Hindlimb muscle (tissue), 1 donor: ENCODE measurements around the gene TBC1D1. TPM values are rescaled to one million over a fixed set of nuclear protein-coding genes. Genes with fewer than 3 reads are reported as not detected.

Experiments used
- DNase-seq: peaks from one replicate; pipeline ENCODE4 v3.0.0-alpha.2; 2013
- polyA plus RNA-seq: library from polyadenylated mRNA; unstranded; fragments of 120-200 nt; gene quantifications from one replicate; pipeline ENCODE4 v1.2.1, GENCODE V29; 2013; ENCODE audit not compliant: insufficient read length

Gene TBC1D1
- polyA plus RNA-seq, 1 donor: 51.4 TPM

- DNase-seq: no peak
These were observed 34.1 kb downstream of the TBC1D1 start for GRCh38 chr4:37924946-37925345.

GRCh38 chr4:37927434-37927833, 36.5 kb downstream of the TBC1D1 start:
- no peak for DNase-seq

- no peak for DNase-seq
These were observed 37.8 kb downstream of the TBC1D1 start for GRCh38 chr4:37928426-37929416.

- DNase-seq: no peak
These were observed 43.2 kb downstream of the TBC1D1 start for GRCh38 chr4:37934096-37934495.

- DNase-seq: no peak
These were observed 43.7 kb downstream of the TBC1D1 start for GRCh38 chr4:37934609-37935008.

GRCh38 chr4:37935026-37935425, 44.1 kb downstream of the TBC1D1 start:
- no peak for DNase-seq

- no peak for DNase-seq
These were observed 46.1 kb downstream of the TBC1D1 start for GRCh38 chr4:37936889-37937498.

- no peak for DNase-seq
These were observed 47.3 kb downstream of the TBC1D1 start for GRCh38 chr4:37938208-37938607.

- no peak for DNase-seq
These were observed 55.8 kb downstream of the TBC1D1 start for GRCh38 chr4:37946503-37947179.

GRCh38 chr4:37948542-37948941, 57.7 kb downstream of the TBC1D1 start:
- no peak for DNase-seq

- DNase-seq: no peak
These were observed 58.9 kb downstream of the TBC1D1 start for GRCh38 chr4:37949636-37950426.

GRCh38 chr4:37951461-37952352, 60.8 kb downstream of the TBC1D1 start:
- DNase-seq: no peak

GRCh38 chr4:37953156-37953555, 62.3 kb downstream of the TBC1D1 start:
- no peak for DNase-seq

- DNase-seq: no peak
These were observed 62.9 kb downstream of the TBC1D1 start for GRCh38 chr4:37953620-37954293.

GRCh38 chr4:37956941-37957340, 66.1 kb downstream of the TBC1D1 start:
- DNase-seq: no peak

GRCh38 chr4:37958932-37959331, 68.0 kb downstream of the TBC1D1 start:
- no peak for DNase-seq

GRCh38 chr4:37960098-37960497, 69.2 kb downstream of the TBC1D1 start, which contains the start of gene PTTG2:
PTTG2 (plus strand) TSS chr4:37960398; CDS start chr4:37960435, 37 bp downstream.
- DNase-seq: no peak

GRCh38 chr4:37960679-37961450, 70.0 kb downstream of the TBC1D1 start:
- DNase-seq: no peak

GRCh38 chr4:37964734-37965457, 74.0 kb downstream of the TBC1D1 start:
- DNase-seq: no peak
